B cell (primary cell): ENCODE measurements around the gene EEPD1. TPM values are rescaled to one million over a fixed set of nuclear protein-coding genes. Genes with fewer than 3 reads are reported as not detected.

Source experiments
- ATAC-seq: fragments of 200-7000 bp; cut with Tn5 transposase; one replicate; pipeline ENCODE4 v1.10.0; 2021; ENCODE audit warnings: low read depth, mild to moderate bottlenecking, moderate number of reproducible peaks, moderate library complexity
- CTCF ChIA-PET: fragments of 350-600 bp; sonication (Branson Sonifier 250); formaldehyde crosslinking; loops from one replicate; lab custom pipeline; 2021; ENCODE audit warnings: antibody characterized with exemption, inconsistent platforms; lab: Charles Lee
- POLR2A ChIA-PET: fragments of 350-600 bp; sonication (Branson Sonifier 250); formaldehyde crosslinking; loops from one replicate; lab custom pipeline; 2021; ENCODE audit warnings: antibody characterized with exemption; lab: Charles Lee
- DNase-seq: peaks from one replicate; pipeline ENCODE4 v3.0.0; 2013
- H2AFZ ChIP-seq: 2 replicates; pipeline ENCODE4 v1.6.1; 2012; ENCODE audit warnings: mild to moderate bottlenecking, low read depth, low read length; ENCODE audit not compliant: insufficient read depth, poor library complexity, severe bottlenecking
- H3K27ac ChIP-seq, 2 donors: 1 replicate in 1 of 2; 2 replicates in 1 of 2; pipeline ENCODE4 v1.5.1; 2012 to 2013; ENCODE audit warnings: low read length in 2 of 2, mild to moderate bottlenecking in 2 of 2, moderate library complexity in 1 of 2
- H3K27me3 ChIP-seq, 4 experiments: fragments of 200-600 bp in 1 of 4; sonication (generic) in 1 of 4; replicated peaks in 1 of 4; 1 replicate in 2 of 4; 2 replicates in 2 of 4; pipeline versions ENCODE4 v1.6.1 to v1.7.0; 2013 to 2016; ENCODE audit warnings: low read length in 3 of 4, mild to moderate bottlenecking in 2 of 4, mixed read lengths in 1 of 4, moderate library complexity in 1 of 4; ENCODE audit not compliant: insufficient read depth in 4 of 4, control insufficient read depth in 3 of 4; ENCODE audit errors: control extremely low read depth in 1 of 4
- H3K36me3 ChIP-seq, 2 experiments: replicated peaks in 1 of 2; 1 replicate in 1 of 2; 2 replicates in 1 of 2; pipeline versions ENCODE4 v1.6.1 to v1.7.1; 2013; ENCODE audit warnings: low read length in 1 of 2; ENCODE audit not compliant: insufficient read depth in 2 of 2, control insufficient read depth in 1 of 2; ENCODE audit errors: control extremely low read depth in 1 of 2, extremely low read depth in 1 of 2
- H3K4me1 ChIP-seq, 2 donors: fragments of 200-600 bp in 1 of 2; sonication (generic) in 1 of 2; 1 replicate in 1 of 2; 2 replicates in 1 of 2; pipeline versions ENCODE4 v1.5.1 to v1.6.1; 2013 to 2017; ENCODE audit warnings: low read length in 2 of 2; ENCODE audit not compliant: control insufficient read depth in 2 of 2, insufficient read depth in 2 of 2
- H3K4me2 ChIP-seq: replicated peaks from 2 replicates; pipeline ENCODE3; 2012; ENCODE audit warnings: mild to moderate bottlenecking, low read depth, low read length; ENCODE audit not compliant: poor library complexity, severe bottlenecking
- H3K4me3 ChIP-seq, 5 experiments: fragments of 200-600 bp in 1 of 5; sonication (generic) in 1 of 5; 1 replicate in 3 of 5; 2 replicates in 2 of 5; pipeline versions ENCODE4 v1.5.1 to v1.7.0; 2011 to 2016; ENCODE audit warnings: low read length in 4 of 5, mild to moderate bottlenecking in 4 of 5, low read depth in 2 of 5, control low read depth in 1 of 5, moderate library complexity in 1 of 5; ENCODE audit not compliant: insufficient read depth in 1 of 5; ENCODE audit errors: control extremely low read depth in 1 of 5, extremely low read depth in 1 of 5
- H3K79me2 ChIP-seq: fragments of 200-600 bp; sonication (generic); one replicate; pipeline ENCODE4 v1.6.0; 2016; ENCODE audit warnings: low read length; ENCODE audit not compliant: control insufficient read depth, insufficient read depth
- H3K9ac ChIP-seq: fragments of 200-600 bp; sonication (generic); 2 replicates; pipeline ENCODE4 v1.6.1; 2017; ENCODE audit warnings: mild to moderate bottlenecking, low read length, moderate library complexity
- H3K9me3 ChIP-seq, 3 donors: one replicate each; pipeline versions ENCODE4 v1.6.1 to v1.7.1; 2013; ENCODE audit warnings: low read length in 2 of 3; ENCODE audit not compliant: control insufficient read depth in 2 of 3, insufficient read depth in 1 of 3; ENCODE audit errors: control extremely low read depth in 1 of 3
- H4K20me1 ChIP-seq: 2 replicates; pipeline ENCODE4 v1.6.0; 2012; ENCODE audit warnings: mild to moderate bottlenecking, low read length; ENCODE audit not compliant: insufficient read depth, control insufficient read depth, poor library complexity, severe bottlenecking
- H3K27ac Mint-ChIP-seq: one replicate; pipeline ENCODE4 v1.8.0; 2021; ENCODE audit warnings: mixed read lengths
- H3K27me3 Mint-ChIP-seq: one replicate; pipeline ENCODE4 v1.8.0; 2021; ENCODE audit warnings: mixed read lengths
- H3K4me1 Mint-ChIP-seq: one replicate; pipeline ENCODE4 v1.8.0; 2021; ENCODE audit warnings: mixed read lengths
- H3K4me3 Mint-ChIP-seq: one replicate; pipeline ENCODE4 v1.8.0; 2021; ENCODE audit warnings: mixed read lengths
- H3K9me3 Mint-ChIP-seq: one replicate; pipeline ENCODE4 v1.8.0; 2022; ENCODE audit warnings: mixed read lengths; ENCODE audit not compliant: insufficient read depth
- CTCF ChIP-seq: fragments of 200-600 bp; IDR thresholded peaks from one replicate; pipeline ENCODE4 v1.8.0; 2022; ENCODE audit warnings: antibody characterized with exemption, mild to moderate bottlenecking
- EZH2 ChIP-seq: IDR thresholded peaks from 2 replicates; pipeline ENCODE4 v1.6.1; 2012; ENCODE audit warnings: borderline replicate concordance, low read depth, mild to moderate bottlenecking, moderate library complexity, low read length; ENCODE audit not compliant: insufficient read depth, poor library complexity, severe bottlenecking
- WGBS: methylation state at CpG from one replicate; pipeline ENCODE4 v1.1.5; 2013; ENCODE audit warnings: missing lambda C conversion rate; ENCODE audit not compliant: insufficient coverage; 5-methylcytosine and 5-hydroxymethylcytosine counted together
- intact Hi-C: fragments of 100-400 bp; cut with micrococcal nuclease; formaldehyde crosslinking; loops from one replicate; pipeline ENCODE4 v1.10.0; 2022
- polyA plus RNA-seq: library from polyadenylated mRNA; depleted of rRNA; stranded (reverse); fragments of >200 nt; gene quantifications from 2 replicates; pipeline ENCODE4 v1.2.3, GENCODE V29; 2012
- total RNA-seq, 2 donors: library from RNA; stranded (reverse); fragments of 120-200 nt in 1 of 2; gene quantifications; 1 replicate in 1 of 2; 2 replicates in 1 of 2; pipeline versions ENCODE4 v1.2.3 to v1.2.4, GENCODE V29; 2013 to 2022

The EEPD1 gene
- total and polyA plus RNA-seq, 2 donors (not counting 1 experiment from before 2014, with no cell fraction given), result 0.49 to 4.1 TPM

- Histone ChIP-seq H3K4me3 (no peak overlapping the region), H3K9me3 (peaks cover 0 to 4% (median 0%) of the 10 kb centered on the region in 3 donors), H3K27me3 (no peaks in the 10 kb centered on the region), H4K20me1 (no peaks in the 10 kb centered on the region), H3K4me2 (no peak overlapping the region), H3K9ac (no peak overlapping the region), H3K36me3 (no peaks in the 10 kb centered on the region), H3K79me2 (no peaks in the 10 kb centered on the region), H3K27ac (no peak overlapping the region), H2AFZ (no peak overlapping the region), H3K4me1 (peaks cover 13 to 20% of the 10 kb centered on the region in 2 donors)
- ChIA-PET POLR2A (no interaction called here), CTCF (no interaction called here)
- ATAC-seq (no peak), DNase-seq (no peak)
- no peak overlapping the region for H3K4me3 Mint-ChIP-seq
- intact Hi-C loops, result no loop called here
- TF ChIP-seq CTCF, result no peak
- no peak for TF ChIP-seq EZH2
- H3K9me3 Mint-ChIP-seq, result no peaks in the 10 kb centered on the region
- H3K4me1 Mint-ChIP-seq, result peaks cover 23% of the 10 kb centered on the region
- H3K27me3 Mint-ChIP-seq, result no peaks in the 10 kb centered on the region
- WGBS, result 47% methylated on average over 3 of the region's 3 CpGs
- H3K27ac Mint-ChIP-seq, result no peak overlapping the region
Measured at GRCh38 chr7:36265680-36266079, 112.6 kb downstream of the EEPD1 start.

GRCh38 chr7:36266190-36266589 is 113.1 kb downstream of the EEPD1 start:
- no peak overlapping the region for H3K27ac ChIP-seq
- peaks cover 0 to 4% (median 0%) of the 10 kb centered on the region in 3 donors for H3K9me3 ChIP-seq
- no peaks in the 10 kb centered on the region for H3K9me3 Mint-ChIP-seq
- intact Hi-C loops, result no loop called here
- peaks cover 13 to 20% of the 10 kb centered on the region in 2 donors for H3K4me1 ChIP-seq
- H3K4me1 Mint-ChIP-seq, result peaks cover 23% of the 10 kb centered on the region
- H3K27ac Mint-ChIP-seq, result no peak overlapping the region
- TF ChIP-seq CTCF (no peak), EZH2 (no peak)
- no peak overlapping the region for H3K9ac ChIP-seq
- H3K4me3 Mint-ChIP-seq, result no peak overlapping the region
- no peak overlapping the region for H3K4me3 ChIP-seq
- ATAC-seq (no peak), DNase-seq (no peak)
- H2AFZ ChIP-seq, result no peak overlapping the region
- 97% methylated on average over 4 of the region's 5 CpGs for WGBS
- no peaks in the 10 kb centered on the region for H4K20me1 ChIP-seq
- H3K27me3 ChIP-seq, result no peaks in the 10 kb centered on the region
- H3K4me2 ChIP-seq, result no peak overlapping the region
- H3K27me3 Mint-ChIP-seq, result no peaks in the 10 kb centered on the region
- no peaks in the 10 kb centered on the region for H3K79me2 ChIP-seq
- CTCF ChIA-PET, result no interaction called here
- H3K36me3 ChIP-seq, result no peaks in the 10 kb centered on the region
- POLR2A ChIA-PET, result no interaction called here
